DMS153 treated with DMSO at 0.1 percent for 48 hours (cell line): ENCODE measurements around the gene SH3D19.
"Not testable (repeated sequence)": the region's sequence is repeated elsewhere in the genome, so short reads cannot be mapped to it uniquely, and the experiment has no call there.

Experiments
- DNase-seq: peaks from one replicate; lab custom pipeline; 2025; ENCODE audit not compliant: unreplicated experiment; lab: John Stamatoyannopoulos, UW

Gene SH3D19

DNA sequence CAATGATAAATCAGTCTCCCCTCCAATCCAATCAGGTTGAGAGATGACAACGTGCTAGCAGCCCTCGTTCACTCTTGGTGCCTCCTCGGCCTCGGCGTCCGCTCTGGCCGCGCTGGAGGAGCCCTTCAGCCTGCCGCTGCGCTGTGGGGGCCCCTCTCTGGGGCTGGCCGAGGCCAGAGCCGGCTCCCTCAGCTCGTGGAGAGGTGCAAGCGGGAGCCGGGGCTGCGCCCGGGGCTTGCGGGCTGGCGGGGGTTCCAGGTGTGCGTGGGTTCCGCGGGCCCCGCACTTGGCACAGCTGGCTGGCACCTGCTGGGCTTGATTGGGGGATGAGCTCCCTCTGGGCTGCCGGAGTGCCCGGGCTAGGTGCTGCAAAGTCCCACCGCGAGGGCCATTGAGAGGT is 89.4 kb downstream of the SH3D19 start:
- DNase-seq = no peak

DNA sequence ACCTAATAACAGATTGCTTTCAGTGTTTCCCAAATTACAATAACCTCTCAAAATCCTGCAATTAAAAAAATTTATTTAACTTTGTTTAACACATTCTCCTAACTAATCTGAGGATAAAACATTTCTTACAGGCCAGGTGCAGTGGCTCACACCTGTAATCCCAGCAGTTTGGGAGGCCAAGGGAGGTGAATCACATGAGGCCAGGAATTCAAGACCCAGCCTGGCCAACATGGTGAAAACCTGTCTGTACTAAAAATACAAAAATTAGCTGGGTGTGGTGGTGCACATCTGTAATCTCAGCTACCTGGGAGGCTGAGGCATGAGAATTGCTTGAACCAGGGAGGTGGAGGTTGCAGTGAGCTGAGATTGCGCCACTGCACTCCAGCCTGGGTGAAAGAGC is 90.0 kb downstream of the SH3D19 start:
- DNase-seq = not testable (repeated sequence)

DNA sequence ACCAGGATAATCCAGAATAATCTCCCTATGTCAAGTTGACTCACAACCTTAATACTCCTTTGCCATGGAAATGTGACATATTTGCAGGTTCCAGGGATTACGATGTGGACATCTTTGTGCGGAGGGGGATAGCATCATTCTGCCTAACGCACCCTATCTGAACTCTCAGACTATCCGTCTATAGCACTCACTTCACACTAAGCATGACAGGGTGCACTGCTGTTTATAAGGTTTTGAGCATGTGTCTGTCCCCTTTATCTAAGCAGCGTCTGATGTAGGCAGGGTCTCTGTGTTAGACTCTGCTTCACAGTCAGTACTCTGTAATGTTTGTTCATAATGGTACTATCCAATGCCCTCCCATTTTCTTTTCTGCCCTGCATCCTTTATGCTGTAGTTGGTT is 91.8 kb downstream of the SH3D19 start:
- DNase-seq = no peak

DNA sequence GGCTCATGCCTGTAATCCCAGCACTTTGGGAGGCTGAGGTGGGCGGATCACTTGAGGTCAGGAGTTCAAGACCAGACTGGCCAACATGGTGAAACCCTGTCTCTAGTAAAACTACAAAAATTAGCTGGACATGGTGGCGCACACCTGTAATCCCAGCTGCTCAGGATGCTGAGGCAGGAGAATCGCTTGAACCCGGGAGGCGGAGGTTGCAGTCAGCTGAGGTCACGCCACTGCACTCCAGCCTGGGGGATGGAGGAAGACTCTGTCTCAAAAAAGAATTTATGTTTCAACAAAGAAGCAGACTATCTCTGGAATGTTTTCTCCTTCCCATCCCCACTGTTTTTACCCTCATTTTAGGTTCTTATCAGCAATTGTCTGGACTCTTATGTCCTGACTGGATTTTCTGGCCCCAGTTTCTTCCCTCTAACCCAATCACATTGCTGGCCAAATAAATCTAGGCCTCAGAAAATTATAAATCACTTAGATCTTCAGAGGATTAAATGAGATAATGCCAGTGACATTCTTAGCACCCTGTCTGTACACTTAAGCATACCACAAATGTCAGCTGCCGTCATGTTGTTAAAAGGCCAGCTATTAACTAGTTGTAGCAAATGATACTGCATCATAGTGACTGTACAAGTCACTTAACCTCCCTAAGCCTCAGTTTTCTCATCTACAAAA is 93.3 kb downstream of the SH3D19 start:
- DNase-seq = no peak

DNA sequence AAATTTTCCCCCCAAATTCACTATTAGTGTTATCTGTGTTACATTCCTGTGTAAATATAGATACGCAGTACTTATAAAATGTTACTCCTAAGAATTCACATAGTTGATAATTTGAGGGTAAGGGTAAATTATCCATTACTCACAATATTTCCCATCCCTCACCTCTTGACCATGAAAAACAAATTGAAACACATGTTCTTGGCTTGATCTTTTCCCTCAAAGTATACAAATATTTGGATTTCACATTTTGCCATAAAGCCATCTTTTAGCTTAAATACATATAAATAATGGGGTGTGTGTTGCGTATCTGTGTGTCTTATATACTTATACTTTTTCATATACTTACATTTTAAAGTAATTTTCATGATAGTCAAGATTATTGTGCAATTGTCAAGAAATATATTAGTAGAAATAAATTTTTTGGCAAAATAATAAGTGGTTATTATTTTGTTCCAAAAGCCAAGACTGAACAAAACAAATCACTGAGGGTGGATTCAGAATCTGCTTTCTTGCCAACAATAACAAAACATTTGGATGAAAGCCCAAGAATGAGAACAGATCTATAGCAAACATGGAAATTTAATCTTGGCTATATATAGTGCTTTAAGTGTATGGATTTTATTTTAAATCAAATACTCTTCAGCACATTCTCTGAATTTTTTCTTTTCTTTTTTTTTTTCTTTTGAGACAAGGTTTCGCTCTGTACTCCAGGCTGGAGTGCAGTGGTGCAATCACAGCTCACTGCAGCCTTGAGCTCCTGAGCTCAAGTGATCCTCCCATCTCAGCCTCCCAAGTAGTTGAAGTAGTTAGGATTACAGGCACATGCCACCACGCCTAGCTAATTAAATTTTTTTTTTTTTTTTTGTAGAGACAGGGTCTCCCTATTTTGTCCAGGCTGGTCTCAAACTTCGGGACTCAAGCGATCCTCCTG is 97.0 kb downstream of the SH3D19 start:
- DNase-seq = no peak

DNA sequence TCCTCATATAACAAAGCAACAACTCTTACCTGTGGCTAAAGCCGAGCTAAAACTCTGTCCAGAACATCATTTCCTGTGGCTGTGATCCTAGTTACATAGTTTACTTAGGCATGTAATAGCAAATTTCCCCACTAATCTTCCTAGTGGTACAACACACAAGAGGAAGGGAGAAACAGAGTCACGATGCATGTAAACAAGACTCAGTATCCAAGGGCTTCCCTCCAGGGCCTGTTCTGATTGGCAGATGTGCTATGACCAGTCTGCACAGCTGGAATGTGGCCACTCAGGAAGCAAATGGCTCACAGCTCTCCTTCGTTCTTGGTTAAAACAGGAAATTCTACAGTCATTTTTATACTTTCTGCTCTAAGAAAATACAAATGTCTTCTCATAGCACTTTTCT is 97.7 kb downstream of the SH3D19 start:
- DNase-seq = no peak

DNA sequence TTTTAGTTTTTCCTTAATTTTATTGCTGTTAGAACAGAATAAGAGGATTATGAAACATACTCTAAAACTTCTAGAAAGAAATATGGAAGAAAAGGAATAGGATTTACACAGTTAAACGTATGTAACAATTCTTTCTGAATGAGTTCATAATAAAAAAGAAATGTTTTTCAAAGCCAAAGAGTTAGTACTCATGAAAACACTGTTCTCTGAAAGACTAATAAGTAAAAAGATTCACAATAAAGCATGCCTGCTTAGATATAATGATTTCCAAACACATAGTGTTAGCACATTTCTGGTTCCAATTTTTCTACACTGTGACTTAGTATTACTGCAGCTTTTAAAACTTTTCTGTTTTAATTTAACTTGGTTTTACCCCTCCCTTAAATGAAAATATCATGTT is 98.2 kb downstream of the SH3D19 start:
- DNase-seq = no peak

DNA sequence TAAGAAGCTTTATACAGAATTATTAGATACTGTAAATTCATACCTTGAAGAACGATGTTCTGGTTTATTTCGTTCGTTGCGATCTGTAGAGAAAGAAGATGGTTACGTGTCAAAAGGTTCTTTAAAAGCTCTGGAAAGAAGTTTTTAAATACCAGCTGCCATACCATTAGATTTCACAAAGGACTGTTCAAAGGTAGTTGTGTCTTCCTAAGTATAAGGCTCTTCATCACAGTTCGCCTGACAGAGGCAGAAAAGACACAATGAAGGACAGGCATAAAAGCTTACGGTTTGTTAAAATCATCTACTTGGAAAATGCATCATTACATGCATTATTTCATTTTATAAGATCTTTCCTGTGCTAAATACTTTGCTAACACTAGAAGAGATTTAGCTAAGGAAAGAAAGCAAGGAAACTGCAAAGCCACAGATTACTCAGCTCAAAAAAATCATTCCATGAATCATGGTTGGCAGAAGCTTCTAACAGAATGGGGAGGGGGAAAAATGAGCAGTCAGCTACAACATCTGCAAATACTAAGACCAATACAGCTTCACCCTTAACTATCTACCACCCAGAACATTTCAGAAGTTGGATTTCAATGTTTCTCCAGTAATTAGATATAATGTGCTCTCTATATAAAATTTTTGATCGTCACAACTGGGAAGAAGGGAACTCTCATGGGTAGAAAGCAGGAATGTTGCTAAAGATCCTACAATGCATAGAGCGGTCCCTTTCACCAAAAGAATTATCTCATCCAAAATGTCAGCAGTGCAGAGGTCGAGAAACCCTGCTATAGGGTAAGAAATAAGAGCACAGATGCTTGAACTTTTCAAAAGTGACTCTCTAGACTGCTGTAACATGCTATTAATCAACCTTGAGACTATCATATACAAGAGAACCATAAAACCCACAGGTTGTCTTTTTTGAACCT is 99.1 kb downstream of the SH3D19 start:
- DNase-seq = no peak

DNA sequence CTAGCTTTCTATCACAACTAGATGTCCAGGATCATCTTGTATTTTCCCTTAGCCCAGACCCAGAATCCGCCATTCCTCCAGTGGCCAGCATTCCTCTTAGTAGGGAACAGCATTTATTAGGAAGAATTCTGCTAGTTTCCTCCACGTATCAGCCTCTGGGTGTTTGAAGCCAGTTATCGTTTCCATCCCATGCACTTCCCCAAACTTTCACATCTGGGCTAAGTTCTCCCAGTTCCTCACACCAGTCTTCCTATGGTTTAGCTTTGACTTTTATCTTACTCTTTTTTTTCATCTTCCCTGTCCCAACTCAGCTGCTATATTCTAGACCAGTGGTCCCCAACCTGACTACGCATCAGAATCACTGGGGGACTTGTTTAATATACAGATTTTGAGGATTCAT is 101.9 kb downstream of the SH3D19 start:
- DNase-seq = no peak

DNA sequence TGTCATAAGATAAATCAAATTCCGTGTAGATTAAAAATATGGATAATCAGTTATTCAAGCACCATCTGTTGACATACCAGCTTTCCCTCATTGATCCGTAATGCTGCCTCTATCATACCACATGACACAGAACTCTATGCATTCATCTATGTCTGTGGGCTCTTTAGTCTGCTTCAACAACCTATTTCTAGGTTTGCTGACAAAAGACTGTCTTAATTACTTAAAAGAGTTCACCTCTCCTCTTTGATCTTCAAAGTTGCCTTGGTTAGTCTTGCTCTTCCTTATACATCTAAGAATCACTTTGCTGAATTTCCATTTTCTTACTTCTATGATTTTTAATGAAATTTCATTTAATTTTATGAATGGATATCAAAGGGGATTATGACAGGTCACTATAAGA is 105.5 kb downstream of the SH3D19 start:
- no peak for DNase-seq

DNA sequence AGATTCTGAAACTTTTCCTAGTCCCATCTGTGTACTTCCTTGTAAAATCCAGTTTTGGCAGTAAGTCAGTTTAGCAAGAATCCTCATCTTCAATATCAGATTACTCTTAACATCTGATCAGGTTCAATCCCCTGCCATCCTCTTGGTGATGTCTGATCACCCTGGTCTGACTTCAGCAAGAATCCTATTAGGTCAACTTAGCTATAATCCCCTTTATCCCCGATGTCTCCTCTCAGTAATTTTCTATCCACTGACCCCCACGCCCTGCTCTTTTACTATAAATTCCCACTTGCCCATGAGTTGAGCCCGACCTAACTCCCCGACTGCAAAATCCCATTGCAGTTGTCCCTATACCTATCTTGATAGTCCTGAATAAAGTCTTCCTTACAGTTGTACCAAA is 106.3 kb downstream of the SH3D19 start:
- DNase-seq = no peak

DNA sequence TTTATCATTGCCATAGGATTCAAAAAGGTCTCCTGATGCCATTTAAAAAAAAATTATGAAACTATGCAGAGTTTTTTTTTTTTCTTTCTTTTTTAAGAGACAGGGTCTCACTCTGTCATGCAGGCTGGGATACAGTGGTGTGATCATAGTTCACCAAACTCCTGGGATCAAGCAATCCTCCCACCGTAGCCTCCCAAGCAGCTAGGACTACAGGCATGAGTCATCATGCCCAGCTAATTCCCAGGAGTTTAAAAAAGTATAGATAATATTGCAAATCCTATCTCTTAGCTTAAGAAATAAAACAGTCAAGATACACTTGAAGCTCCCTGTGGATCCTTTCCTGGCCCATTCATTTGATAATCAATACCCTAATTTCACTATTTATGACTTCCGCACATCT is 107.1 kb downstream of the SH3D19 start:
- DNase-seq = no peak

DNA sequence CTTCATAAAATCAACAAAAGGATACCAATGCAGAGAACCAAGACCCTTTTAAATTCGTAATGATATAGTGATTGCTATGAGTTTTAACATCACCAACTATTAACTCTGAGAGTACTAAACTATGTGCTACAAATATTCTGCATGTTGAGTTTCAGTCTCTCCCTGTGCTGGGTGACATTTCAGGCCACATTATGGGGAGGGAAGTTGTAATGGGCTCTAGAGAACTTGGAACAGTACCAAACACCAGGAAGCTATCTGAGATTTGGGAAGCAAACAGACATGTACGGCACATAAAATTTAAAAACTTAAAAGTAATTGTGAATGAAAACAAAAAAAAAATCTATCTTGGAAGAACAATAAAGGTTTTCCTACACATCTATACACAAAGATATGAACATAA is 108.1 kb downstream of the SH3D19 start:
- no peak for DNase-seq

DNA sequence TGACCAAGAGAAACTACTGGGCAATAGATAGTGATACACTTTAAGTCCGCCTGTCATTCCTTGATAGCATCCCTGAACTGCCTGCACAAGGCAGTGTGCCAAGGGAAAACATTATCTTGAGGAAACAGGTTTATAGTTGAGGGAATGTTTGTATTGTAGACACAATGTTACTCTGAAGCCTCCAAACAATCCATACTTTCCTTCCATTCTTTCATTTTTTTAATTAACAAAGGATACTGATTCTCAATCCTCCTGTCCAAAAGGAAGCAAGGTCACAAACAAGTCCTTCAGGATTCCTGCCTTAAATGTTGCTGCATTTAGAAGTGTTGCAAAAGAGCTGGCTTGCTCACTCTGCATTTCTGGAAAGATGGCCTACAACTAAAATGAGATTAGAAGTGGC is 110.1 kb downstream of the SH3D19 start:
- no peak for DNase-seq

DNA sequence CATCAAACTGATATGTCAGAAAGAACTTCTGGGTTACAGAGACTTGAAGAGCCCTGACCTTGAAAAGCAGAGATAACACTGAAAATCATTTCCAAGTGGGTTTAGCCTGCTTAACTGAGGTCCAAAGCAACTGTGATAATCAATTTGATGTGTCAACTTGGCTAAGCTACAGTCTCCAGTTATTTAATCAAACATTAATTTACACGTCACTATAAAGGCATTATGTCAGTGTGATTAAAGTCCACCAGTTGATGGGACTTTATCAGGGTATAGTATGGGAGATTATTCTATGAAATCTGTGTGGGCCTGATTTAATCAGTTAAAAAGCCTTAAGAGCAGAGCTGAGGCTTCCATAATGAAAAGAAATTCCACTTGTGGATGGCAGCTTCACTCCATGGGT is 117.5 kb downstream of the SH3D19 start:
- DNase-seq = no peak

DNA sequence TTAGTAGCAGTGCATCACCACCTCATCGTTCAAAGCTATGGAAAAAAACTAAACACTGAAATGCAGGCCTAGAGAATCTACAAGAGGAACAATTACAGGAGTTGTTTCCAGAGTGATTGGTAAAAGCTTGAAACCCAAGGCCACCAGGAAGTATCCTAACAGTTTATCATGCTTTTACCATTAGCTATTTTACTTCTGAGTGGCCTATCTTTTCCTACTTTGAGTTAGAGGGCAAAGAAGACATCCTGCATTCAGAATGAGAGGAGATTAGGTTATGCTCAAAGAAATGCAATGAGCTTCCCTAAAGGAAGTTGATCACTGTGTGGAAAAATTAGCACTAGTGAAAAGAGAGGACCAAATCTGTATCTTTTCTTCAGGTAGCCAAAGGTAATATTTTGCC is 118.2 kb downstream of the SH3D19 start:
- no peak for DNase-seq

DNA sequence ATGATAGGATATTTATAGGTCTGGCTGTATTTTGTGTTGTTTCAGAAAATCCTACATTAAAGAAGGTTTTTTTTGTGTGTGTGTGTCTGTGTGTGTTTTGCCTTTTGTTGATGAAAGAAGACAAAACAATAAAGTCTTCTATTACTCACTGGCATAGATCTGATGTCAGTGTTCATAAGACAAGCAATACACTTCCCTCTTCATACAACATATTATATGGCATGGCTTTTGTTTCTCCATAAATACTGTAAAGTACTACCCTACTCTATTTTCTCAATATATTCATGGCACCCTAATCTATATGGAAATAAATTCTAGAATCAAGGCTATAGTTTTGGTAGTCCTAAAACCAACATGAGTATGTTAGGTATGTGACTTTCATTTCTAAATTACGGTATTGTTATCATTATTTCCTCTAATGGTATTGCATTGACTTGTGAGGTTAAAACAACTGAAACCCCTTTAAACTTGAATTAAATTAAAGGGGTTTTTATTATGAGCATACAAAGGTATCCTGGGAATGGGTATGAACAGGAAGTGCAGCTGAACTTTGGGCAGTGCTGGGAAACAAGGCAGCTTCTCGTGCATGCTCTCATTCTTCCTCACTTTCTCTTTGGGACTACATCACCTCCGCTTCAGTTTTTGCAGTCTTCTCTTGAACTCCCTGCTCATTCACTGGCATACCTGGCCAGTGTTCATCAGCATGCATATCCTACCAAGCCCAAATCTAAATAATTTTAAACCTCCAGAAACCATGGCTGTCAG is 119.0 kb downstream of the SH3D19 start:
- DNase-seq = no peak

DNA sequence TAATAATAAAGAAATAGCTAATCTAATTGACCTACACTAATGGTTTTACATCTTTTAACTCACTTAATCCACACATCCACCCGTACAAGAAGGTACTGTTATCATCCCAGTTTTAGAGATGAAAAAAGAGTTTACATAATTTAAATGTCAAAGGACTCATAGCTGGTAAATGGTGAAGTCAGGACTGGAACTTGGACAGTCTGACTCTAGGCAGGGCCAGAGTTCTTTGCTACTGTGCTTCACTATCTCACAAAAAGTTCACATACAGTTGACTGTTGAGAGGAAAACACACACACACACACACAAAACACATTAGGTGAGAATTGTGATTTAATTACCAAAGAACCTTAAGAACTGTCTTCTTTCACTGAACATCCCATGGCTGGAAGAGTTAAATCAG is 119.7 kb downstream of the SH3D19 start:
- DNase-seq = no peak

DNA sequence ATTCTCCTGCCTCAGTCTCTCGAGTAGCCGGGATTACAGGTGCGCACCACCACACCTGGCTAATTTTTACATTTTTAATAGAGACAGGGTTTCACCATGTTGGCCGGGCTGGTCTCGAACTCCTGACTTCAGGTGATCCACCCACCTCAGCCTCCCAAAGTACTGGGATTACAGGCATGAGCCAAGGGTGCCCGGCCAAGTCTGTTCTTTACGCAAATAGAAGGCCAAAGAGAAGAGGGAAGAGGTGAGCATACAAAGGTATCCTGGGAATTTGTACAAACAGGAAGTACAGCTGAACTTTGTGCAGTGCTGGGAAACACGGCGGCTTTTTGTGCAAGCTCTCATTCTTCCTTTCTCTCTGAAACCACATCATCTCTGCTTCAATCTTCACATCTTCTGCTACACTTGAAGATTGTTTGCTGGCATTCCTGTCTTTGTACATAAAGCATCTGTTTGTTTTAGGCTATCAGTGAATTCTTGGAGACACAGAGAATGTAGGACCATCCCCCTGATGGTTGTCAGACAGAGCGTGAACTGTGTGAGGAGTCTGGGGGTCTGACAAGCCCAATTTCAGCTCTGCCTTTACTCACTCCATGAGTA is 120.4 kb downstream of the SH3D19 start:
- no peak for DNase-seq

DNA sequence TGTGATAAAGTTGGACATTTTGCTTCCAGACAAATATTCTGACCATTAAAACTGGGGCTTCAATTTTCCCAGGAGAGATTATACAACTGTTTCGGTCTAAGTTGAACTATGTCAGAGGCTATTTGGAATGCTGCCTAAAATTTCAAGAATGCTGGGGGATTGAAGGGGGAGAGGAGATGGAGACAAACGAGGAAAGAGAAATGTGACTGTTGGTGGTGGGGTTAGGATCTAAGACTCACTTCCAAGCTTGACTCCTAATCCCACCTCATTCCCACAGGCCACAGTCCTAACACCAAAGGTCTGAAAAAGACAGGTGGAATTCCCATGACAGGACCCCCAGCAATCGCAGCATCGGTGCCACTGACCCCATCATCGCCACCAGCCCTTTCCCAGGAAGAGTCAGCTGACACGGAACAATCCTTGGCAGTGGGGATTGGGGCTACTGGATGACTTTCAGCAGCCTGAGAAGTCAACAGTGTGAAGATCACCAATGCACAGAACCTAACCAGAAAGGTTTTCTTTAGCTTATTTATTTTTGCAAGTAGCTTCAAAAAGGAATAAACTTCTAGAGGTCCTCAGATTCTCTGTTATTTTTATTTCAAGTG is 122.5 kb downstream of the SH3D19 start:
- DNase-seq = no peak
